K562 (cell line): ENCODE measurements around the gene MRPL58. TPM values are rescaled to one million over a fixed set of nuclear protein-coding genes. Genes with fewer than 3 reads are reported as not detected.

Source experiments
- ADNP ChIP-seq: fragments of 200-800 bp; sonication (Bioruptor generic); IDR thresholded peaks from 2 replicates; pipeline ENCODE4 v1.6.1; 2016; ENCODE audit warnings: missing genetic modification characterization, missing compliant biosample characterization
- CGGBP1 ChIP-seq: fragments of 250-450 bp; sonication (Bioruptor Pico); IDR thresholded peaks from 2 replicates; pipeline ENCODE4 v1.9.0; 2021; ENCODE audit warnings: mild to moderate bottlenecking
- DNMT1 ChIP-seq: fragments of 450-650 bp; IDR thresholded peaks from 2 replicates; pipeline ENCODE4 v1.6.1; 2016; ENCODE audit warnings: antibody characterized with exemption, mild to moderate bottlenecking
- ETS2 ChIP-seq: IDR thresholded peaks from 2 replicates; pipeline ENCODE4 v1.6.1; 2016; ENCODE audit warnings: borderline replicate concordance, missing genetic modification characterization, mild to moderate bottlenecking, moderate library complexity, missing compliant biosample characterization; ENCODE audit not compliant: poor library complexity, severe bottlenecking
- ETV1 ChIP-seq: fragments of 450-650 bp; conservative IDR thresholded peaks from 2 replicates; pipeline ENCODE4 v1.6.1; 2016; ENCODE audit warnings: missing genetic modification characterization, control low read depth, low read depth, missing compliant biosample characterization
- ETV5 ChIP-seq: sonication (generic); formaldehyde crosslinking; IDR thresholded peaks from 2 replicates; pipeline ENCODE4 v1.4.0; 2020; ENCODE audit warnings: low read depth, mild to moderate bottlenecking, missing genetic modification reagents
- ETV6 ChIP-seq, 3 experiments: fragments of 150-350 bp in 1 of 3; sonication (generic) in 1 of 3; formaldehyde crosslinking in 1 of 3; IDR thresholded peaks; 2 replicates each; pipeline versions ENCODE4 v1.6.1 to v1.8.0; 2014 to 2022; ENCODE audit warnings: borderline replicate concordance in 2 of 3, low read depth in 2 of 3, antibody characterized with exemption in 1 of 3, low read length in 1 of 3, mild to moderate bottlenecking in 1 of 3, missing genetic modification reagents in 1 of 3
- FOXJ2 ChIP-seq: fragments of 200-800 bp; sonication (Bioruptor generic); IDR thresholded peaks from 2 replicates; pipeline ENCODE4 v1.6.1; 2016; ENCODE audit warnings: missing genetic modification characterization, missing compliant biosample characterization
- GABPA ChIP-seq: fragments of 200-800 bp; sonication (Bioruptor generic); conservative IDR thresholded peaks from 2 replicates; pipeline ENCODE4 v1.6.1; 2016; ENCODE audit warnings: low read depth, missing genetic modification characterization, missing compliant biosample characterization
- GATAD2A ChIP-seq: fragments of 450-650 bp; IDR thresholded peaks from 2 replicates; pipeline ENCODE4 v1.6.1; 2017
- NR0B1 ChIP-seq: fragments of 450-650 bp; IDR thresholded peaks from one replicate; pipeline ENCODE4 v1.6.1; 2018; ENCODE audit warnings: mild to moderate bottlenecking, moderate library complexity; ENCODE audit not compliant: partially characterized antibody
- PCBP2 ChIP-seq: fragments of 200-400 bp; formaldehyde crosslinking; IDR thresholded peaks from 2 replicates; pipeline ENCODE4 v1.6.1; 2018; ENCODE audit warnings: low read length, low read depth, mild to moderate bottlenecking, moderate library complexity; ENCODE audit not compliant: poor library complexity, severe bottlenecking
- PKNOX1 ChIP-seq: fragments of 450-650 bp; IDR thresholded peaks from 2 replicates; pipeline ENCODE4 v1.6.1; 2016
- RBM25 ChIP-seq: fragments of 200-400 bp; formaldehyde crosslinking; IDR thresholded peaks from 2 replicates; pipeline ENCODE4 v1.6.1; 2018; ENCODE audit warnings: low read length, low read depth, moderate library complexity; ENCODE audit not compliant: severe bottlenecking
- RNF219 ChIP-seq: fragments of 250-450 bp; sonication (Bioruptor Pico); IDR thresholded peaks from 2 replicates; pipeline ENCODE4 v1.5.0; 2022; ENCODE audit warnings: mild to moderate bottlenecking
- SMARCA4 ChIP-seq: fragments of 450-650 bp; IDR thresholded peaks from 2 replicates; pipeline ENCODE4 v1.6.1; 2016
- TBP ChIP-seq: optimal IDR thresholded peaks from 2 replicates; pipeline ENCODE3; 2011; ENCODE audit warnings: low read depth, low read length, improper control_type of control experiment
- YBX1 ChIP-seq: fragments of 450-650 bp; IDR thresholded peaks from 2 replicates; pipeline ENCODE4 v1.7.1; 2016; ENCODE audit warnings: mild to moderate bottlenecking
- ZBTB34 ChIP-seq: fragments of 250-450 bp; sonication (Bioruptor Pico); IDR thresholded peaks from 2 replicates; pipeline ENCODE4 v1.8.0; 2021; ENCODE audit warnings: mild to moderate bottlenecking, moderate library complexity
- ZNF324 ChIP-seq: fragments of 250-450 bp; sonication (Bioruptor Pico); IDR thresholded peaks from 2 replicates; pipeline ENCODE4 v1.4.0; 2020; ENCODE audit warnings: mild to moderate bottlenecking
- ZNF668 ChIP-seq: fragments of 250-450 bp; sonication (Bioruptor Pico); IDR thresholded peaks from 2 replicates; pipeline ENCODE4 v1.8.0; 2022; ENCODE audit warnings: mild to moderate bottlenecking, inconsistent platforms
- polyA plus RNA-seq, 8 experiments: library from polyadenylated mRNA; depleted of rRNA in 4 of 8; stranded (reverse) in 5 of 8; unstranded in 3 of 8; fragments of >200 nt; fragmentation: Nextera tagmentation in 2 of 8; fragmentation: Illumina TruSeq in 1 of 8; extraction: Ambion mirVana in 2 of 8; extraction: Trizol in 1 of 8; gene quantifications; 2 replicates each; pipeline versions ENCODE4 v1.2.1 to v1.2.3, GENCODE V29; 2011 to 2014; ENCODE audit warnings: inconsistent platforms in 1 of 8, missing spikeins in 1 of 8
- total RNA-seq, 7 experiments: library from RNA; depleted of rRNA in 6 of 7; stranded (reverse); fragments of >200 nt in 6 of 7; fragmentation: Illumina TruSeq in 2 of 7; extraction: Trizol in 2 of 7; gene quantifications; 2 replicates each; pipeline versions ENCODE4 v1.2.1 to v1.2.3, GENCODE V29; 2011 to 2021; ENCODE audit warnings: low replicate concordance in 1 of 7

Gene MRPL58
- total and polyA plus RNA-seq, 9 of the 15 experiments (the other 6 are each of a cell fraction or from before 2014, with no cell fraction given): 30.8 to 107 (median 72.4) TPM

- TF ChIP-seq PKNOX1 (no peak), RNF219 (no peak), ZNF324 (CRISPR knock-in tag) (no peak), CGGBP1 (CRISPR knock-in tag) (no peak), ADNP (no peak), DNMT1 (no peak), SMARCA4 (peak; percentile 56), PCBP2 (no peak), ETS2 (no peak), ZNF668 (CRISPR knock-in tag) (no peak), ETV6 (IDR thresholded peaks at IDR 0.05; ENCODE audit: borderline replicate concordance in 1 of 2, low read depth in 2 of 2, low read length in 1 of 2) (no peak), ETV6 (CRISPR knock-in tag; IDR thresholded peaks at IDR 0.05; ENCODE audit: borderline replicate concordance) (no peak), FOXJ2 (tag) (no peak), TBP (no peak), RBM25 (no peak), YBX1 (no peak), GABPA (tag) (0 out of 2 replicates have a peak, but pooled peaks have one; percentile 33), ETV5 (CRISPR knock-in tag) (no peak), ZBTB34 (CRISPR knock-in tag) (no peak), ETV1 (0 out of 2 replicates have a peak, but pooled peaks have one; percentile 46), NR0B1 (no peak), GATAD2A (no peak)
Observed at GRCh38 chr17:74987909-74988711, 24.4 kb upstream of the MRPL58 start (continued).
